GM19193 (cell line): ENCODE measurements around the gene MAPKBP1.

Experiments used
- POLR2A ChIP-seq: IDR thresholded peaks from 4 replicates; pipeline ENCODE4 v1.6.1; 2011; ENCODE audit not compliant: insufficient read depth, insufficient read length; ENCODE audit errors: extremely low read depth

The MAPKBP1 gene, protein sequence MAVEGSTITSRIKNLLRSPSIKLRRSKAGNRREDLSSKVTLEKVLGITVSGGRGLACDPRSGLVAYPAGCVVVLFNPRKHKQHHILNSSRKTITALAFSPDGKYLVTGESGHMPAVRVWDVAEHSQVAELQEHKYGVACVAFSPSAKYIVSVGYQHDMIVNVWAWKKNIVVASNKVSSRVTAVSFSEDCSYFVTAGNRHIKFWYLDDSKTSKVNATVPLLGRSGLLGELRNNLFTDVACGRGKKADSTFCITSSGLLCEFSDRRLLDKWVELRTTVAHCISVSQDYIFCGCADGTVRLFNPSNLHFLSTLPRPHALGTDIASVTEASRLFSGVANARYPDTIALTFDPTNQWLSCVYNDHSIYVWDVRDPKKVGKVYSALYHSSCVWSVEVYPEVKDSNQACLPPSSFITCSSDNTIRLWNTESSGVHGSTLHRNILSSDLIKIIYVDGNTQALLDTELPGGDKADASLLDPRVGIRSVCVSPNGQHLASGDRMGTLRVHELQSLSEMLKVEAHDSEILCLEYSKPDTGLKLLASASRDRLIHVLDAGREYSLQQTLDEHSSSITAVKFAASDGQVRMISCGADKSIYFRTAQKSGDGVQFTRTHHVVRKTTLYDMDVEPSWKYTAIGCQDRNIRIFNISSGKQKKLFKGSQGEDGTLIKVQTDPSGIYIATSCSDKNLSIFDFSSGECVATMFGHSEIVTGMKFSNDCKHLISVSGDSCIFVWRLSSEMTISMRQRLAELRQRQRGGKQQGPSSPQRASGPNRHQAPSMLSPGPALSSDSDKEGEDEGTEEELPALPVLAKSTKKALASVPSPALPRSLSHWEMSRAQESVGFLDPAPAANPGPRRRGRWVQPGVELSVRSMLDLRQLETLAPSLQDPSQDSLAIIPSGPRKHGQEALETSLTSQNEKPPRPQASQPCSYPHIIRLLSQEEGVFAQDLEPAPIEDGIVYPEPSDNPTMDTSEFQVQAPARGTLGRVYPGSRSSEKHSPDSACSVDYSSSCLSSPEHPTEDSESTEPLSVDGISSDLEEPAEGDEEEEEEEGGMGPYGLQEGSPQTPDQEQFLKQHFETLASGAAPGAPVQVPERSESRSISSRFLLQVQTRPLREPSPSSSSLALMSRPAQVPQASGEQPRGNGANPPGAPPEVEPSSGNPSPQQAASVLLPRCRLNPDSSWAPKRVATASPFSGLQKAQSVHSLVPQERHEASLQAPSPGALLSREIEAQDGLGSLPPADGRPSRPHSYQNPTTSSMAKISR (N-terminal part only)

DNA sequence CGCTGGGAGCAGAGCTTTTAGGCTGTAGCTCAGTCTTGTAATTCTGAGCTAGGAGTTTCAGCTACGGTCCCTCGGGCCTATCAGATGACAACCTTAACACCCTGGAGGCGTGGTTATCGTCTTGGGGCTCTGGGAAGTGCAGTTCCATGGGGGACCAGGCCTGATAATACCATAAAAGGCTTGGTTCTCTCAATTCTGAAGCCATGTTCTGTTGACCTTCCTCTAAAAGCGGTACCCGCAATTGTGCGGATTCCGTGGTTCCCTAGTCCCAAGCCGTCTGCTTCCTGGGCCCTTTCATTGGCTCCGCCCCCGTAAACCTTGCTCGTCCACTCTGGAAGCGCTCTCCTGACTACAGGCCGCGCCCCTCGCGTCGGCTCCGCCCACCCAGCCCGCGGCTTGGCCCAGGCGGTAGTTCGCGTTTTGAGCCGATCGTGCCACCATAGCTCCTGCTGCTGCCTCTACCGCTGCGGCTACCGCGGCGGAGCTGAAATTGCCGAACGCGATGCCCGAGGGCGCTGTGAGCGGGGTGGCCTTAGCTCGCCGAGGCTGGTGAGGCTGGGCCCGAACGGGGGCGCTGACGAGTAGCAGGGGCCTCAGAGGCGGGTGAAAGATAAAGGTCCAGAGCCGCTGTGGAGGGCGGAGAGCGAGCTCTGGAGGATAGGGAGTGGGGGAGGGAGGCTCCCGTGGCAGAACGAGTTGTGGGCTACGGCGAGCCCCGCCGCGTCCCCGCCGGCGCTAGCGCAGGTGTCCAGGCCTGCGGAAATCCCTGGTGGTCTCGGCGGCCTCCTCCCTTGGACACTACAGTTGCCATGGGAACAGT, at the start of gene MAPKBP1:
Gene MAPKBP1 (plus strand): TSS at position 423 of the 820 bp plus-strand sequence. CDS start 792 bp downstream, outside the sequence.
- peak; percentile 63 for TF ChIP-seq POLR2A

DNA sequence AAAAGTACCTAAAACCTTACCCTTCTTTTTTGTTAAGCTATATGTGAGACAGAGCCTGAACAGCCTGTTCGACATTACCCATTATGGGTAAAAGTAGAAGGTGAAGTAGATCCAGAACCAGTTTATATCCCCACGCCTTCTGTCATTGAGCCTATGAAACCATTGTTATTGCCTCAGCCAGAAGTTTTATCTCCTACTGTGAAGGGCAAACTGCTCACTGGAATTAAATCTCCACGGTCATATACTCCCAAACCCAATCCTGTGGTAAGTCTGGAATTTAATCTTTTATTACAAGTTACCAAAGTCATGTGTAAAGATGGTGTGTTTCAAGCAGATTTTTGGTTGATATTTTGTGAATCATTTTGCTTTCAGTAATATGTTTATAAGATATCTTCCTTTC, 47.1 kb upstream of the MAPKBP1 start:
- TF ChIP-seq POLR2A: no peak

DNA sequence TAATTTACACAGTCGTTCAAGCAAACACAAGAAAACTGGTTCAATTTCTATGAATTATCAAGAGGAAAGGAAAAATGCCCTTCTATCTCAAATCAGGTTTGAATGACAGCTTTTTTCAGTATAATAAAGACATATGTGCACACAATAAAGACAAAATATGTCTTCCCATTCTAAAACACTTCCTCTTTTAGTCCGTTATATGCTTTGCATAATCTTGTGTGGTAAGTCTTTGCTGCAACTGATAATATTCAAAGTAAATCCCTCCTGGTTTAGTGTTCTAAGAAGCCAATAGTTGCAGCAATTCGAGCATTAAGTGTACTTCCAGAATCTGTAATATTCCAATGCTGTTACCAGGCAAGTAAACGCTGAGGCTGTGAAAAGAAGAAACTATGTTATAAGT, 43.7 kb upstream of the MAPKBP1 start:
- TF ChIP-seq POLR2A: no peak

DNA sequence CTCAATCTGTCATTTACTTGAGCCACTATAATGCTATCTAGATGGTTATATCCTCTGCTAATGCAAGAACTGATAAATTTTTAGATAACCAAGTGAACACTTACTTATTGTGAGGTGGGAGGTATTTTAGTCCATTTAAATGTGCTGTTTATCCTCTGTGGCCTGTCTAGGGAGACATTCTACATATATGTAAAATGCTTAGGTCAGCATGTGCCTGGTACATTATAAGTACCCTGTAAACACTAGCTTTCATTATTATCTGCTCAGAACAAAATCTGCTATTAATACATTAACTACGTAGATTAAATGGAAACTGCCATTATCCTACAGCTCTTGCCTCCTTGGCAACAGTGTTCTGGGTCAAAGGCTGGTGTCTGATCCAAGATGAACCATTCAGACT, 41.8 kb upstream of the MAPKBP1 start:
- TF ChIP-seq POLR2A: no peak

DNA sequence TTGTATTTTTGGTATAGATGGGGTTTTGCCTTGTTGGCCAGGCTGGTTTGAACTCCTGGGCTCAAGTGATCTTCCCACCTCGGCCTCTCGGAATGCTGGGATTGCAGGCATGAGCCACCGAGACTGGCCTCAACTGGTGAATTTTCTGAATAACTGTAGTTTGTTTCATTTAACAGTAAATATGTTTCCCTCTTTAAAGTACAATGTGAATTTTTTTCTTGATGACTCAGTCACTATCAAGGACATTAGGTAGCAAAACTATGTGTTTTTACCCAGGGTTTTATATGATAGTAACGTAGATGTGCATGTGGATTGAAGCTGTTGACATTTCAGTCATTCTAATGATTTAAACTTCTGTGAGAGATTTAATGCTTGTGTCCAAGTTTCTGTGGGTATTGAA, 40.2 kb upstream of the MAPKBP1 start:
- TF ChIP-seq POLR2A: no peak

DNA sequence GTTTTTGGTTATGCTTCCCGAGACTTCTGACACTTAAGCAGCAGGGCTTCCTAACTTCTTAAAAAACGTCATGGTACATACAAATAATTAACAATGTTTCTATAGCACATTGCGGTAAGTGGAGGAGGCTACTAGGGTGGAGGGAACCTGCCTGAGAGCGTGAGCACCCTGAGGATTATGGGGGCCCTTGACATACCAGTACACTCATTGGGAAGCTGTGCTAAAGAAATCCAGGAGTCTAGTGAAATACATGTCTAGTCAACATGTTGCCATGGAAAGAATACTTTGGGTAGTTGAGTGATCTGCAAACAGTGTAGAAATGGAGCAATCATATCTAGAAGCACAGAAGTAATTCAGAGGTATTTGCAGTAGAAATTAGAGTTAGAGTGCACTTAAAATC, 39.2 kb upstream of the MAPKBP1 start:
- no peak for TF ChIP-seq POLR2A

DNA sequence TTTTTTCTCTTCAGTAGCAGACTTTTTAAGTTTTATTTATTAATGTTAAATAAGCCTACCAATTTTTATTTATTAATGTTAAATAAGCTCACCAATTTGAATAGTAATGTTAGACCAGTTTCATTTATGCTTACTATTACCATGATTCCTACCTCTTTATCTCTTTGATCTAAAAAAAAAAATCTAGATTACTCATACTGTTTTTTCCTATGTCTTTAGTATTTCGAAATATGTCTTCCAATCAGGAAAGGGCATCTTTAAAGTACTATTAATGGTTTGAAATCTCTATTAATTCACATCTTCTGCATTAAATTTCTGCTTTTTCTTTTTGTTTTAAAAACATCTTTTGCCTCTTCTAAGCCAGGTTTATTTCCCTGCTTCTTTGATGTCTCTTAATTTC, 27.5 kb upstream of the MAPKBP1 start:
- no peak for TF ChIP-seq POLR2A

DNA sequence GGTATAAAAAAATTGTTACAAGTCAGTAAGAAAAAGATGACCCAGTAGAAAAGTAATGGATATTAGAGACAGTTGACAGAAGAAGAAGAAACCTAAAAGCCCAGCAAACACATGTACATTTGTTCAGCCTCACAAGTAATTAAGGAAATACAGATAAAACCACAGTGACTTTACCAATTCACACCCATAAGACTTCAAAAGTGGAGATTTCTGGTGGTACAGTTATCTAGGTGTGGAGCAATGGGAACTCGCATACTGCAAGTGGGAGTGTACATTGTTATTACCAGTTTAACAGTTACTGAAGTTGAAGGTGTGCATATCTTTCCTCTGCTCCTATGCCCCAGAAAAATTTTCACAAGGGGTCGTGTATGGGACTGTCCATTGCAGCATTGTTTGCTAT, 18.1 kb upstream of the MAPKBP1 start:
- no peak for TF ChIP-seq POLR2A

DNA sequence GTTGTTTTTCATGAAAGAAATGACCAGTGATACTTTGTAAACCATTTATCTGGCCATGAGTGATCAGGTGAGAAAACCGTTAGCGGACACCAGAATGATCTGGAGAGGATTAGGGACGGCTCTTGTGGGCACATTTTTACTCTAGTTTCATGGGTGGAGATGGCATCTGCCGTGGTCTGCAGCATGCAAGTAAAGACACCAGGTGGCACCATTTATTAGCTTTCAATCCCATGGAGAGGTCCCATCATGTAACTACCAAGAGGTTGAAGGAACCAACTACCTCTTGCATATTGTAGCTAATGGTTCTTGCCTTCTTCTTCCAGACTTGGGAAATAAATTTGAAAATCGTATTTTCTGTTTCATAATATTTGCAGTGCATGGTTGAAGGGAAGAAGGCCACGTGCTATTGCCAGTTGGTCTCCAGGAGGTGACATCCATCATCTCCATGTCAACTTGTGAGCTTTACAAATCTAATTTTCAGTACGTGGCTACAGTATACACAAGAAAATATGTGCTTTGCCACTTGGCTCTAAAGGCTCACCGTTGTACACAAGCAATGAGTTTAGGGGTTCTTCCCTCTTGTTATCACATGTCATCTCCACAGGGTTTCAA, 1.5 kb upstream of the MAPKBP1 start:
- no peak for TF ChIP-seq POLR2A

DNA sequence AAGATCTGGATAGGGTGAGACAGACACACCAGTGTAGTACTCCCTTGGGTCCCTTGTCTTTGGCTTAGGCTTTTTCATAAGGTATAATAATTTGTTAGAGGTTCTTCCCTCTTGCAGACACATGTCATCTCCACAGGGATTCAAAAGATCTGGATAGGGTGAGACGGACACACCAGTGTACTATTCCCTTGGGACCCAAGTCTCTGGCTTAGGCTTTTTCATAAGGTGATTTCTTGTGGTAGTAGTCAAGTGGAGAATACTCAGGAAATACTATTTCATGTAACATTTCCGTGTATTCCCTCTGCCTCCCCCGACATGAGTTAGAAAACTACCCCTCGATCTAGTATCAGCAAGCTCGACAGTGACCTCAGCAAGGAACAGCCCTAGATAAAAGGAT, 954 bp upstream of the MAPKBP1 start:
- TF ChIP-seq POLR2A: no peak

DNA sequence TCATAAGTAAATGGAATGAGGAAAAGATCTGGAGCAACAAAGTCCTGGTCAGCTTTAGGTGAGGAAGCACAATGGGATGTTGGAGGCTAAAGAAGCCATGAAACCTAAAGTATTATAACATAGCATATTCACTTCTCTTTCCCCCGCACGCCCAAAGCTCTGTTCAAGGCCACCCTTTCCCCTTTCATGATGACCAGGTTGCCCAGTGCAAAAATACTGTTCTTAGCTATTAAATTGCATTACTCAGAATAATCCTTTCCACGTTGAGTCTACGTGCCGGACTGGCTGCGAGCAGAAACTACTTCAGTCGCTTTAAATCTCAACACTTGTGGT, 589 bp upstream of the MAPKBP1 start:
- TF ChIP-seq POLR2A: no peak

DNA sequence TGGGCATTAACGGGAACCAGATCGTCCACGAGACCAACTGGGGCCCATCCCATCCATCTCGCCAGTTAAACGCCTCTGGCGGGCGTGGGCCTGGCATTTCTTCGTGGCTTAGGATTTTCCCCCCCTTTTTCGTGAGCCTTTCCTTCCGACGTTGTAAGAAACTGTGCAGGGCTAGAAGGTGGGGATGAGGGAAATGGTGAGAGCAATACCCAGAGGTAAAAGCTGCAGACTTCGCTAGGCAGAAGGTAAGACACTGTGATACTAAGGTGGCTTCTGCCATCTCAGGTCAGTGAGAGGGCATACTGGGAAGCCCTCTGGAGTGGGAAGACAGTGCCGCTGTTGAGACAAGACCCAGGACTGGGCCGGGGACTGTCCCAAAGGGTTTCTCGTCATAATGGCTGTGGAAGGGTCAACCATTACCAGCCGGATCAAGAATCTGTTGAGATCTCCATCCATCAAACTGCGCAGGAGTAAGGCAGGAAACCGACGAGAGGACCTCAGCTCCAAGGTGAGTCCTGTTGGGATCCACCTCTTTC, 666 bp downstream of the MAPKBP1 start:
- TF ChIP-seq POLR2A: no peak

DNA sequence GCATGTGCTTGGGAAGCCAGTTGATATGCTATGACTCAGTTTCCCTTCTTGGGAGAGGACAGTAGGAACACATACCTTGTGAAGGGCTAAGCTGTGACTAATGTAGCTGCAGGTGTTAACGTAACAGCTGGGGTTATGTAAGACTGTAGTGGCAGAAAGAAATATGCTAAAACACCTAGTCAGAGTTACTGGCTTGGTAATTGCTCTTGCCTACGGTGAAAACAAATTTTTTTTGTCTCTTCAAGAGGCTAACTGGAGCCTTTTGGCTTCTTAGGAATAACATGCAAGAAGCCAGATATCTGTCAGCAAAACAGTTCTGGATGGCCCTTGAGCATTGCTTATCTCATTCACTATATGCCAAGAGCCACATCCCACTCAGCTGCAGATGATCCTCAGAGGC, 1.4 kb downstream of the MAPKBP1 start:
- no peak for TF ChIP-seq POLR2A
